ENCODE measurements around the gene DGKG.

Gene DGKG

DNA sequence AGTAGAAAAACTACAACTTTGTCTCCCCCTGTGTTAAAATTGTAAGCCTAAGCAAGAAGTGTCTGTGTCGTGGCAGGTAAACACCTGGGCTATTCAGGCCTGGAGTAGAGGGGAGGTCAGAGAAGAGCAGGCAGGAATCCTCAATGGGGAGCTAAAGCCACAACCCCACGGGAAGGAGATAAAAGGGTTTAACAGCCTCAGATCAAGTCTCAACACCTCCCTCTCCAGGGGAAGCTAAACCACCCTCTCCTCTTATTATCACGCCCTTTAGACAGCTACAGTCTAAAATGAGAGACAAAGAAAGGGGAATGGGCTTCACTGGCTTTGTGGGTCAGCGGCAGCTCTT lies 264.7 kb downstream of the DGKG start:
- peaks cover 0 to 29% (median 12%) of the 10 kb centered on the region in 4 donors for H3K4me1 ChIP-seq
- peak overlapping the region in 1 of 2 donors; percentile 38 for H3K4me3 ChIP-seq
- intact Hi-C loops (cut with DNase I; ENCODE audit: low total_unique reads) = no loop called here
- TF ChIP-seq, protein P1, sequence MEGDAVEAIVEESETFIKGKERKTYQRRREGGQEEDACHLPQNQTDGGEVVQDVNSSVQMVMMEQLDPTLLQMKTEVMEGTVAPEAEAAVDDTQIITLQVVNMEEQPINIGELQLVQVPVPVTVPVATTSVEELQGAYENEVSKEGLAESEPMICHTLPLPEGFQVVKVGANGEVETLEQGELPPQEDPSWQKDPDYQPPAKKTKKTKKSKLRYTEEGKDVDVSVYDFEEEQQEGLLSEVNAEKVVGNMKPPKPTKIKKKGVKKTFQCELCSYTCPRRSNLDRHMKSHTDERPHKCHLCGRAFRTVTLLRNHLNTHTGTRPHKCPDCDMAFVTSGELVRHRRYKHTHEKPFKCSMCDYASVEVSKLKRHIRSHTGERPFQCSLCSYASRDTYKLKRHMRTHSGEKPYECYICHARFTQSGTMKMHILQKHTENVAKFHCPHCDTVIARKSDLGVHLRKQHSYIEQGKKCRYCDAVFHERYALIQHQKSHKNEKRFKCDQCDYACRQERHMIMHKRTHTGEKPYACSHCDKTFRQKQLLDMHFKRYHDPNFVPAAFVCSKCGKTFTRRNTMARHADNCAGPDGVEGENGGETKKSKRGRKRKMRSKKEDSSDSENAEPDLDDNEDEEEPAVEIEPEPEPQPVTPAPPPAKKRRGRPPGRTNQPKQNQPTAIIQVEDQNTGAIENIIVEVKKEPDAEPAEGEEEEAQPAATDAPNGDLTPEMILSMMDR (IDR thresholded peaks at IDR 0.05) = no peak
- H3K27me3 ChIP-seq = no peaks in the 10 kb centered on the region
- no peak overlapping the region for H3K27ac ChIP-seq
- no peaks in the 10 kb centered on the region for H3K36me3 ChIP-seq
- no peak for DNase-seq
- H3K9me3 ChIP-seq = no peaks in the 10 kb centered on the region

All from tibial artery (tissue), 4 donors.